Endometrial microvascular endothelial cells (primary cell): ENCODE results near the gene CES3. TPM values are rescaled to one million over a fixed set of nuclear protein-coding genes. Genes with fewer than 3 reads are reported as not detected.

Experiments used
- in situ Hi-C: cut with HindIII; loops from 2 replicates; pipeline ENCODE4 v1.10.0; 2017; ENCODE audit warnings: low sequenced_read_pairs, low pct_unique_long_range_greater_than_20kb; ENCODE audit errors: inconsistent ontology term
- total RNA-seq: library from RNA; depleted of rRNA; stranded (reverse); fragments of >200 nt; gene quantifications from one replicate; pipeline ENCODE4 v1.2.3, GENCODE V29; 2015; ENCODE audit errors: inconsistent ontology term

The CES3 gene
- total RNA-seq = not detected

GRCh38 chr16:66961065-66961744, at the start of gene CES3:
Gene CES3, plus strand, starts transcription at chr16:66961266. Its CDS starts 42 bp downstream, at chr16:66961308.
- in situ Hi-C loops = no loop called here

- in situ Hi-C loops = no loop called here
Observed at GRCh38 chr16:66911801-66912200, 49.3 kb upstream of the CES3 start.

- in situ Hi-C loops = no loop called here
Observed at GRCh38 chr16:66913081-66913480, 48.0 kb upstream of the CES3 start.

GRCh38 chr16:66913711-66914110, 47.4 kb upstream of the CES3 start:
- in situ Hi-C loops = no loop called here

- in situ Hi-C loops = no loop called here
Observed at GRCh38 chr16:66914541-66914940, 46.5 kb upstream of the CES3 start.

GRCh38 chr16:66915041-66915440, 46.0 kb upstream of the CES3 start:
- in situ Hi-C loops = no loop called here

- in situ Hi-C loops = no loop called here
Observed at GRCh38 chr16:66916518-66916917, 44.5 kb upstream of the CES3 start.

- in situ Hi-C loops = no loop called here
Observed at GRCh38 chr16:66917741-66918140, 43.3 kb upstream of the CES3 start.

- in situ Hi-C loops = no loop called here
Observed at GRCh38 chr16:66918355-66918754, 42.7 kb upstream of the CES3 start.

GRCh38 chr16:66918803-66919568, 42.1 kb upstream of the CES3 start, which contains the start of gene CDH16:
Gene CDH16, minus strand, starts transcription at chr16:66918885. Its CDS starts 820 bp downstream, at chr16:66918065.
- in situ Hi-C loops = no loop called here

- in situ Hi-C loops = no loop called here
Observed at GRCh38 chr16:66919569-66920298, 41.3 kb upstream of the CES3 start.

GRCh38 chr16:66920299-66920590, 40.8 kb upstream of the CES3 start:
- in situ Hi-C loops = no loop called here

GRCh38 chr16:66920924-66921680, 40.0 kb upstream of the CES3 start:
- in situ Hi-C loops = no loop called here

- in situ Hi-C loops = no loop called here
Observed at GRCh38 chr16:66921729-66922450, 39.2 kb upstream of the CES3 start.

- in situ Hi-C loops = no loop called here
Observed at GRCh38 chr16:66923247-66923731, 37.8 kb upstream of the CES3 start.

- in situ Hi-C loops = no loop called here
Observed at GRCh38 chr16:66923866-66924265, 37.2 kb upstream of the CES3 start.

- in situ Hi-C loops = no loop called here
Observed at GRCh38 chr16:66924527-66925321, 36.3 kb upstream of the CES3 start.
